ENCODE data around the gene TSSK2.

Gene TSSK2

DNA sequence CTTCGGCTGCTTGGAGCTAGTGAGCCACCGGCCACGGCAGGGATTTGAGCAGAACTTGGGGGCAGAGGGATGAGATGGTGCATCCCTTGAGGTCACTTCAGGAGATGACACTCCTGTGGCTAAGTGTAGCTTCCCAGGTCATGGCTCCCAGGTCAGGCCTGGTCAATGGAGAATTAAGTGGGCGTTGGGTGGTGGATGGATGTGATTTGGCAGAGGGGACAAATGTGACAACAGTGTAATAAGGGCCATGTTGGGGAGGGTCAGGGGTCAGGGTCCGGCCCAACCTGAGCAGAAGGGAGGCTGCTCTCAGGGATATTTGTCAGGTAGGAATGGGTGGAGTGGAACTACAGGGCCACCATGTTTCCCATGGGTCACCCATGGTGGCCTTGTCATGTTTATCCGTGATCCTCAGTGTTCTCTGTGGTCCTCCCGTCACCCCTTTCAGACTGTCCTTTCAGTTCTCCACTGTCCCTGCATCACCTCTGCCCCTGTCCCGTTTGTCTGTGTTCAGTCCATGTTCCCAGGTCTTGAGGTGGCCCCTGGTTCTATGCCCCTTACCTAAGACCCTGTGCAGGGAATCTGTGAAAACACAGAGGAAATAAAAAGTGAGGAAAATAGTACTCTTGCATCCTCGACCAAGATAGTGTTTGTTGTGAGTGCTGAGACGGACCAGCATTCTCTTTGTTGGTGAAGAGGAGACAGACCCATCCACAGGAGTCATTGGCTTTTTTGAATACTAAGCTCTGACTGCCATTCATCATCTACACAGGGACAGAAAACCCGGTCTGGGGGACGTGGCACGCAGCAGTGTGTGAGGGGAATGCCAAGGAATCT is 41.3 kb downstream of the TSSK2 start:
- no peak for DNase-seq

GRCh38 chr22:19173047-19174035 is 42.2 kb downstream of the TSSK2 start:
- DNase-seq: no peak

- DNase-seq: no peak
Observed at GRCh38 chr22:19174106-19175025, 43.3 kb downstream of the TSSK2 start.

DNA sequence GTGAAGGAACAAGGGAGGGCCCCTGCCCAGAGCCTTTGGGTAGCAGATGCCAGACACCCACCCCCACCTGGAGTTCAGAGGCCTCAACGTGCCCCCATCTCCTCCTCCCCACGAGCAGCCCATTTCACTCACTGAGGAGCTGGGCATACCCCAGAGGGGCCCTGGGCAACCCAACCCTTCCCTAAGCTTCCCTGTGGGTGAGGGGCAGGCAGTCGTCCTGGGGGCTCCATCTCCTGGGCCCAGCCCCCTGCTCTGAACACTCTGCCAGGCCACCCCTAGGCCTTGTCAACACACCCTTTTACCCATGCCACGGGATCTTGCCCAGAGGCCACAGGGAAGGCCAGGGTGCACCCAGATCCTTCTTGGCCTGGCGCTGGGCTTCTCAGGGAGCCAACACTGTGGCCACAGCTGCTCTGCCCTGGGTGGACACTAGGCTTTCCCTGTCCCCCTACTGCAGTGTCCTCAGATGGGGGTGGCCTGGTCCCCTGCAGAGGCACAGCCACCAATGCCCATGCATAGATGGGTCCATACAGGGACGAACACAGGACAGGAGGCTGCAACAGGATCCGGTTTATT is 44.0 kb downstream of the TSSK2 start:
- no peak for DNase-seq

- no peak for DNase-seq
Observed at GRCh38 chr22:19175602-19176174, 44.6 kb downstream of the TSSK2 start.

GRCh38 chr22:19176175-19176643 is 45.1 kb downstream of the TSSK2 start:
- DNase-seq: no peak

- no peak for DNase-seq
Observed at GRCh38 chr22:19176732-19177131, 45.6 kb downstream of the TSSK2 start.

GRCh38 chr22:19177164-19178064 is 46.3 kb downstream of the TSSK2 start:
- no peak for DNase-seq

GRCh38 chr22:19178065-19178656 is 47.1 kb downstream of the TSSK2 start:
- DNase-seq: no peak

DNA sequence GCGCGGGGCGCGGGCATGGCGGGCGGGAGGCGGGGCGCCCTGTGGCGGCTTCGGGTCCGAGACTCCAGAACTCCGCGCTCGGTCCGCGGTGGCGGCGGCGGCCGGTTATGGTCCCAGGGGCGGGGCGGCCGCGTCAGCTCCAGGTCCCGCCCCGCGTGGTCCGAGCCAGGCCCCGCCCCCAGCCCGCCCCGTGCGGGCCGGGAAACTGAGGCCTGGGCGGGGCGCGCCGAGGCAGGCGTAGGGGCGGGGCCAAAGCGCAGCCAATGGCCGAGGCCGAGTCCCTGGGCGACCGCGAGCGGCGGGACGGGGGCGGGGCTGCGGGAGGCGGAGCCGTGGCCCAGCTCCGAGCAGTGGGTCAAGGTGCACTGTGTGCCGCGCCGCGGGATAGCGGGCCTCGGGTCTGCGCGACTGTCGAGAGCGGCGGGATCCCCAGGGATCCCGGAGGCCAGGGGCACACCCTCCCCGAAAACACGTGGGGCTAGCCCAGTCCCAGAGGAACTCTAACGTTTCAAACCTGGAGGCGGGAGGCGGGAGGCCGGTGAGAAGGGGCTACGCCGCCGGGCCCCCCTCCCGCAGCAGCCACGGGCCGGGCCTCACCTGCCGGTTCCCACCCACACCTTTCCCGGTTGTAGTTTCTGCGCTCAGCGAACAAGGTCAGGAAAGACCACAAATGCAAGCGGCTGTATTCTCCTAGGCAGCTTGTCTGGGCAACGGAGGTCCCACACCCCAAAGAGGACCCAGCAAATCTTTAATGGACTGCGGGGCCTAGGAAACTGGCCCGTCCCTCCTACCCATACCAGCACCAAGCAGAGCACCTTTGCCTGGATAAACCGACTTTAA is 47.8 kb downstream of the TSSK2 start, which contains the start of gene SLC25A1:
TSS of gene SLC25A1 (minus strand) at position 80 of the 840 bp plus-strand sequence. CDS start at position 17, 63 bp downstream.
- DNase-seq: peak; percentile 62 to 76

GRCh38 chr22:19179497-19180048 is 48.5 kb downstream of the TSSK2 start:
- DNase-seq: peak; percentile 50

DNA sequence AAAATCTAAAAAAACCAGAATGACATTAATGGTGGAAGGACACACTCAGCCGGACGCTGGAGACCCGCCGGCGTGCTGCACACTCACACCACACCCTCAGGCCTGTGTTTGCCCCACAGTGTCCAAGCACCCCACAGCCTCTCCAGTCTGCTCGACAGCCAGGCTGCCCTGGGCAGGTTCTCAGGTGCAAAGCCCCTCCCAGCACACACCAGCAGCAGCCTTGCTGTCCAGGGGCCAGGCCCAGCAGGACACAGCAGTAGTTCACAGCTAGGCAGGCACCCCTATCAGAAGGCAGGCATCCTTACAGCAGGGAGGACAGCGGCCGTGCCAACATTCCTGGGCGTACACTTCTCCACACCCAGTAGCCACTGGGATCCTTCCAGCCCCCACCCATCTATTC is 49.1 kb downstream of the TSSK2 start:
- no peak for DNase-seq

DNA sequence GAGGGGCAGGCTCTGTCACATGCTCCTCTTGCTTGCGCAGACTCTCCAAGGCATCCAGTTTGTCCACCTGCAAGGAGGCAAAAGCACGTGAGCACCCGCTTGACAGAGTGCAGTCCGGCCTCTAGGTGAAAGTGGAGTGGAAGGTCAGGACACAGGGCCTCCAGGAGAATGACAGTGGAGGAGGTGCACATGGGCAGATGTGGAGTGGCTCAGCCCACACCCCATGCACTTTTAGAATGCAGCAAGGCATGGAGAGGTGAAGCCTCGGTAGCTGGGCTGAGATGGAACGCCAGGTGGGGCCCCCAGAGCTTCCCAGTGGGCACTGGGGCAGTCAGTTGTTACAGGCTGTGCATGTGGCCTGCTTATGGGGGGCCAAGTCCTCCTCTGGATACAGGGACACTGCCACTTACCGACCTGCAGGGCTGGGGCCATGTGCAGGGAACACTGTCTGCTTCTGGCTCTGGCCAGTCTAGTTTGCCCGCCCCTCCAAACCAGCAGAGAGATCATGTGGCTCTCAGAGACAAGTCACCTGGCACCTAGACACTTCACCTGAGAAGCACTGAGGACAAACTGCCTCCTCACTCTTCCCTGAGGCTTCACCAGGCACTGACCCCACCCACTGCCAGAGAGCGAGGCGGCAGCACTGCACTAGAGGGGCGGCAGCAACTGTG is 49.8 kb downstream of the TSSK2 start:
- DNase-seq: no peak

- no peak for DNase-seq
Observed at GRCh38 chr22:19181786-19182471, 50.8 kb downstream of the TSSK2 start.
